Epithelial cell of prostate (primary cell): Measurements from ENCODE around the gene PLEKHM2.
"Not testable (repeated sequence)": the region's sequence is repeated elsewhere in the genome, so short reads cannot be mapped to it uniquely, and the experiment has no call there.

Source experiments
- DNase-seq: peaks from one replicate; pipeline ENCODE4 v3.0.0-alpha.2; 2011; ENCODE audit warnings: low read depth, low spot score
- H3K27ac ChIP-seq: fragments of 450-650 bp; 2 replicates; pipeline ENCODE4 v1.5.1; 2017; ENCODE audit warnings: mild to moderate bottlenecking

PLEKHM2 gene

GRCh38 chr1:15684042-15684461 lies at the start of gene PLEKHM2:
TSS of gene PLEKHM2 (plus strand) at chr1:15684320. CDS start at chr1:15684559, 239 bp downstream.
- DNase-seq, result no peak

GRCh38 chr1:15636436-15636835 lies 47.7 kb upstream of the PLEKHM2 start:
- H3K27ac ChIP-seq, result no peak overlapping the region
- DNase-seq, result no peak

More at GRCh38 chr1:15684042-15684461, at the start of gene PLEKHM2:
- H3K27ac ChIP-seq, result peak within 1 kb of the TSS; percentile 98

GRCh38 chr1:15637826-15638225 lies 46.3 kb upstream of the PLEKHM2 start:
- no peak overlapping the region for H3K27ac ChIP-seq
- no peak for DNase-seq

- DNase-seq, result no peak
- H3K27ac ChIP-seq, result no peak overlapping the region
These were observed 44.9 kb upstream of the PLEKHM2 start for GRCh38 chr1:15639262-15639661.

GRCh38 chr1:15639931-15640330 lies 44.2 kb upstream of the PLEKHM2 start:
- H3K27ac ChIP-seq, result no peak overlapping the region
- no peak for DNase-seq

- no peak for DNase-seq
These were observed 43.5 kb upstream of the PLEKHM2 start for GRCh38 chr1:15640667-15641066.

GRCh38 chr1:15649937-15650336 lies 34.2 kb upstream of the PLEKHM2 start:
- no peak overlapping the region for H3K27ac ChIP-seq
- no peak for DNase-seq

More at GRCh38 chr1:15640667-15641066, 43.5 kb upstream of the PLEKHM2 start:
- no peak overlapping the region for H3K27ac ChIP-seq

- no peak overlapping the region for H3K27ac ChIP-seq
- DNase-seq, result no peak
These were observed 33.7 kb upstream of the PLEKHM2 start for GRCh38 chr1:15650433-15650832.

GRCh38 chr1:15652130-15652529 lies 32.0 kb upstream of the PLEKHM2 start:
- H3K27ac ChIP-seq, DNase-seq: not testable (repeated sequence)

- DNase-seq, result no peak
- no peak overlapping the region for H3K27ac ChIP-seq
These were observed 29.9 kb upstream of the PLEKHM2 start for GRCh38 chr1:15654091-15654690.

- DNase-seq, result no peak
- no peak overlapping the region for H3K27ac ChIP-seq
These were observed 27.7 kb upstream of the PLEKHM2 start for GRCh38 chr1:15656464-15656863.

- H3K27ac ChIP-seq, result no peak overlapping the region
These were observed 27.1 kb upstream of the PLEKHM2 start for GRCh38 chr1:15657021-15657420.

GRCh38 chr1:15660151-15660550 lies 24.0 kb upstream of the PLEKHM2 start:
- DNase-seq, result no peak
- H3K27ac ChIP-seq, result no peak overlapping the region

More at GRCh38 chr1:15657021-15657420, 27.1 kb upstream of the PLEKHM2 start:
- DNase-seq, result no peak

- no peak for DNase-seq
- H3K27ac ChIP-seq, result no peak overlapping the region
These were observed 21.6 kb upstream of the PLEKHM2 start for GRCh38 chr1:15662477-15662876.

- no peak overlapping the region for H3K27ac ChIP-seq
- DNase-seq, result no peak
These were observed 20.2 kb upstream of the PLEKHM2 start for GRCh38 chr1:15663925-15664324.

GRCh38 chr1:15667362-15667761 lies 16.8 kb upstream of the PLEKHM2 start:
- DNase-seq, result no peak
- H3K27ac ChIP-seq, result no peak overlapping the region

- no peak overlapping the region for H3K27ac ChIP-seq
- DNase-seq, result no peak
These were observed 15.9 kb upstream of the PLEKHM2 start for GRCh38 chr1:15668089-15668754.

- no peak overlapping the region for H3K27ac ChIP-seq
- no peak for DNase-seq
These were observed 15.0 kb upstream of the PLEKHM2 start for GRCh38 chr1:15669074-15669473.

GRCh38 chr1:15669864-15670263 lies 14.3 kb upstream of the PLEKHM2 start:
- DNase-seq, result no peak

GRCh38 chr1:15671430-15671829 lies 12.7 kb upstream of the PLEKHM2 start:
- DNase-seq, result no peak

More at GRCh38 chr1:15669864-15670263, 14.3 kb upstream of the PLEKHM2 start:
- H3K27ac ChIP-seq, result no peak overlapping the region

GRCh38 chr1:15674386-15675159 lies 9.5 kb upstream of the PLEKHM2 start:
- H3K27ac ChIP-seq, result no peak overlapping the region

More at GRCh38 chr1:15671430-15671829, 12.7 kb upstream of the PLEKHM2 start:
- no peak overlapping the region for H3K27ac ChIP-seq

More at GRCh38 chr1:15674386-15675159, 9.5 kb upstream of the PLEKHM2 start:
- no peak for DNase-seq
